ENCODE results near the gene CACNG1. TPM values are rescaled to one million over a fixed set of nuclear protein-coding genes. Genes with fewer than 3 reads are reported as not detected.

CACNG1 gene
- total RNA-seq, 1 donor from 2014 or later, result not detected

GRCh38 chr17:67032382-67032781 is 12.0 kb upstream of the CACNG1 start:
- TF ChIP-seq CTCF (IDR thresholded peaks at IDR 0.05; ENCODE audit: unreplicated experiment), result no peak
- H3K9me3 Mint-ChIP-seq (ENCODE audit: unreplicated experiment), result peaks cover 5% of the 10 kb centered on the region
- H3K4me1 Mint-ChIP-seq (ENCODE audit: unreplicated experiment), result peaks cover 4% of the 10 kb centered on the region
- H3K27me3 Mint-ChIP-seq (ENCODE audit: unreplicated experiment), result peaks cover 5% of the 10 kb centered on the region
- no peak overlapping the region for H3K27ac Mint-ChIP-seq (ENCODE audit: unreplicated experiment)
- DNase-seq (ENCODE audit: low spot score), result no peak
- H3K36me3 Mint-ChIP-seq (ENCODE audit: low read depth, unreplicated experiment), result peaks cover 9% of the 10 kb centered on the region
- no peak overlapping the region for H3K4me3 Mint-ChIP-seq (ENCODE audit: unreplicated experiment)

GRCh38 chr17:67032985-67033384 is 11.4 kb upstream of the CACNG1 start:
- Mint-ChIP-seq H3K9me3 (ENCODE audit: unreplicated experiment) (peaks cover 5% of the 10 kb centered on the region), H3K27ac (ENCODE audit: unreplicated experiment) (no peak overlapping the region), H3K27me3 (ENCODE audit: unreplicated experiment) (peaks cover 5% of the 10 kb centered on the region), H3K4me3 (ENCODE audit: unreplicated experiment) (no peak overlapping the region), H3K36me3 (ENCODE audit: low read depth, unreplicated experiment) (peaks cover 11% of the 10 kb centered on the region), H3K4me1 (ENCODE audit: unreplicated experiment) (peaks cover 7% of the 10 kb centered on the region)
- no peak for TF ChIP-seq CTCF (IDR thresholded peaks at IDR 0.05; ENCODE audit: unreplicated experiment)
- no peak for DNase-seq (ENCODE audit: low spot score)

- no peak for TF ChIP-seq CTCF (IDR thresholded peaks at IDR 0.05; ENCODE audit: unreplicated experiment)
- peaks cover 11% of the 10 kb centered on the region for H3K36me3 Mint-ChIP-seq (ENCODE audit: low read depth, unreplicated experiment)
- H3K9me3 Mint-ChIP-seq (ENCODE audit: unreplicated experiment), result peaks cover 5% of the 10 kb centered on the region
- H3K27ac Mint-ChIP-seq (ENCODE audit: unreplicated experiment), result no peak overlapping the region
- peaks cover 7% of the 10 kb centered on the region for H3K4me1 Mint-ChIP-seq (ENCODE audit: unreplicated experiment)
- H3K27me3 Mint-ChIP-seq (ENCODE audit: unreplicated experiment), result peaks cover 8% of the 10 kb centered on the region
- no peak for DNase-seq (ENCODE audit: low spot score)
- no peak overlapping the region for H3K4me3 Mint-ChIP-seq (ENCODE audit: unreplicated experiment)
These were observed 10.7 kb upstream of the CACNG1 start for GRCh38 chr17:67033613-67034012.

- Mint-ChIP-seq H3K4me1 (ENCODE audit: unreplicated experiment) (peaks cover 7% of the 10 kb centered on the region), H3K27ac (ENCODE audit: unreplicated experiment) (no peak overlapping the region), H3K36me3 (ENCODE audit: low read depth, unreplicated experiment) (peaks cover 11% of the 10 kb centered on the region), H3K9me3 (ENCODE audit: unreplicated experiment) (peaks cover 5% of the 10 kb centered on the region), H3K4me3 (ENCODE audit: unreplicated experiment) (no peak overlapping the region), H3K27me3 (ENCODE audit: unreplicated experiment) (peaks cover 8% of the 10 kb centered on the region)
- DNase-seq (ENCODE audit: low spot score), result no peak
- no peak for TF ChIP-seq CTCF (IDR thresholded peaks at IDR 0.05; ENCODE audit: unreplicated experiment)
These were observed 8.9 kb upstream of the CACNG1 start for GRCh38 chr17:67035131-67036083.

- no peak for TF ChIP-seq CTCF (IDR thresholded peaks at IDR 0.05; ENCODE audit: unreplicated experiment)
- DNase-seq (ENCODE audit: low spot score), result no peak
- peaks cover 5% of the 10 kb centered on the region for H3K9me3 Mint-ChIP-seq (ENCODE audit: unreplicated experiment)
- peaks cover 4% of the 10 kb centered on the region for H3K4me1 Mint-ChIP-seq (ENCODE audit: unreplicated experiment)
- H3K27ac Mint-ChIP-seq (ENCODE audit: unreplicated experiment), result no peak overlapping the region
- peaks cover 5% of the 10 kb centered on the region for H3K27me3 Mint-ChIP-seq (ENCODE audit: unreplicated experiment)
- peaks cover 11% of the 10 kb centered on the region for H3K36me3 Mint-ChIP-seq (ENCODE audit: low read depth, unreplicated experiment)
- H3K4me3 Mint-ChIP-seq (ENCODE audit: unreplicated experiment), result no peak overlapping the region
These were observed 5.4 kb upstream of the CACNG1 start for GRCh38 chr17:67038861-67039365.

All from endothelial cell (in vitro differentiated cells).